Esophagus squamous epithelium (tissue), 5 donors: ENCODE results near the gene ENGASE. TPM values are rescaled to one million over a fixed set of nuclear protein-coding genes. Genes with fewer than 3 reads are reported as not detected.

Experiments
- DNase-seq: peaks from one replicate; lab custom pipeline; 2025; lab: John Stamatoyannopoulos, UW
- H3K27ac ChIP-seq, 4 donors: fragments of 200-600 bp; sonication (generic); one replicate each; pipeline ENCODE4 v1.5.1; 2016 to 2019; ENCODE audit warnings: mild to moderate bottlenecking in 1 of 4
- H3K27me3 ChIP-seq, 4 donors: fragments of 200-600 bp; sonication (generic); 1 replicate in 3 of 4; 2 replicates in 1 of 4; pipeline versions ENCODE4 v1.5.1 to v1.6.0; 2017 to 2021; ENCODE audit warnings: antibody characterized with exemption in 1 of 4
- H3K36me3 ChIP-seq, 3 donors: fragments of 200-600 bp; sonication (generic); one replicate each; pipeline ENCODE4 v1.5.1; 2016 to 2019
- H3K4me1 ChIP-seq, 3 donors: fragments of 200-600 bp; sonication (generic); one replicate each; pipeline ENCODE4 v1.5.1; 2017 to 2019
- H3K4me3 ChIP-seq, 4 donors: fragments of 200-600 bp; sonication (generic); 1 replicate in 3 of 4; 2 replicates in 1 of 4; pipeline ENCODE4 v1.5.1; 2016 to 2019; ENCODE audit warnings: mild to moderate bottlenecking in 2 of 4, moderate library complexity in 1 of 4
- H3K9me3 ChIP-seq, 3 donors: fragments of 200-600 bp; sonication (generic); one replicate each; pipeline ENCODE4 v1.5.1; 2016 to 2019
- POLR2A ChIP-seq, 4 donors: fragments of 450-650 bp; IDR thresholded peaks; one replicate each; pipeline ENCODE4 v1.6.1; 2017; ENCODE audit warnings: antibody characterized with exemption in 4 of 4, mild to moderate bottlenecking in 4 of 4, moderate library complexity in 3 of 4
- WGBS, 2 donors: methylation state at CpG; one replicate each; pipeline ENCODE4 v1.1.5; 2018; 5-methylcytosine and 5-hydroxymethylcytosine counted together
- intact Hi-C: fragments of 100-400 bp; cut with DNase I; formaldehyde crosslinking; loops from one replicate; pipeline ENCODE4 v1.15.0; 2022
- total RNA-seq, 4 donors: library from RNA; depleted of rRNA; stranded (reverse); fragments of >200 nt; gene quantifications; one replicate each; pipeline ENCODE4 v1.1.0, GENCODE V29; 2016
- TF ChIP-seq, protein P1 (sequence below), 6 experiments: fragments of 450-650 bp in 4 of 6; fragments of 200-600 bp in 2 of 6; sonication (generic) in 2 of 6; IDR thresholded peaks; one replicate each; pipeline ENCODE4 v1.5.1; 2016 to 2019; ENCODE audit warnings: antibody characterized with exemption in 6 of 6, mild to moderate bottlenecking in 4 of 6, moderate library complexity in 4 of 6
- donor health status: DM: yes; HTN: yes; CAD: no.

The ENGASE gene, protein sequence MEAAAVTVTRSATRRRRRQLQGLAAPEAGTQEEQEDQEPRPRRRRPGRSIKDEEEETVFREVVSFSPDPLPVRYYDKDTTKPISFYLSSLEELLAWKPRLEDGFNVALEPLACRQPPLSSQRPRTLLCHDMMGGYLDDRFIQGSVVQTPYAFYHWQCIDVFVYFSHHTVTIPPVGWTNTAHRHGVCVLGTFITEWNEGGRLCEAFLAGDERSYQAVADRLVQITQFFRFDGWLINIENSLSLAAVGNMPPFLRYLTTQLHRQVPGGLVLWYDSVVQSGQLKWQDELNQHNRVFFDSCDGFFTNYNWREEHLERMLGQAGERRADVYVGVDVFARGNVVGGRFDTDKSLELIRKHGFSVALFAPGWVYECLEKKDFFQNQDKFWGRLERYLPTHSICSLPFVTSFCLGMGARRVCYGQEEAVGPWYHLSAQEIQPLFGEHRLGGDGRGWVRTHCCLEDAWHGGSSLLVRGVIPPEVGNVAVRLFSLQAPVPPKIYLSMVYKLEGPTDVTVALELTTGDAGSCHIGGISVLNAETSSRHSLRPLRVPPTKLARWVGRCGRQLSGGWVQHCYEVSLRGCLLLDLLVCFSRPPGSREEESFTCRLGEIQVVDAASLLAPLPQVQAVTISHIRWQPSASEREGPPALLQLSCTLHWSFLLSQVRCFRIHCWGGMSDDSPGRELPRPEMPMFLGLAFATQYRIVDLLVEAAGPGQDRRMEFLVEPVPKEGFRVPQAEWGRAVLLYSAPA
- 10 to 100 TPM in 2 of 4 donors, 1 to 10 TPM in 2; 6.0 to 32.2 (median 9.5) TPM for total RNA-seq

DNA sequence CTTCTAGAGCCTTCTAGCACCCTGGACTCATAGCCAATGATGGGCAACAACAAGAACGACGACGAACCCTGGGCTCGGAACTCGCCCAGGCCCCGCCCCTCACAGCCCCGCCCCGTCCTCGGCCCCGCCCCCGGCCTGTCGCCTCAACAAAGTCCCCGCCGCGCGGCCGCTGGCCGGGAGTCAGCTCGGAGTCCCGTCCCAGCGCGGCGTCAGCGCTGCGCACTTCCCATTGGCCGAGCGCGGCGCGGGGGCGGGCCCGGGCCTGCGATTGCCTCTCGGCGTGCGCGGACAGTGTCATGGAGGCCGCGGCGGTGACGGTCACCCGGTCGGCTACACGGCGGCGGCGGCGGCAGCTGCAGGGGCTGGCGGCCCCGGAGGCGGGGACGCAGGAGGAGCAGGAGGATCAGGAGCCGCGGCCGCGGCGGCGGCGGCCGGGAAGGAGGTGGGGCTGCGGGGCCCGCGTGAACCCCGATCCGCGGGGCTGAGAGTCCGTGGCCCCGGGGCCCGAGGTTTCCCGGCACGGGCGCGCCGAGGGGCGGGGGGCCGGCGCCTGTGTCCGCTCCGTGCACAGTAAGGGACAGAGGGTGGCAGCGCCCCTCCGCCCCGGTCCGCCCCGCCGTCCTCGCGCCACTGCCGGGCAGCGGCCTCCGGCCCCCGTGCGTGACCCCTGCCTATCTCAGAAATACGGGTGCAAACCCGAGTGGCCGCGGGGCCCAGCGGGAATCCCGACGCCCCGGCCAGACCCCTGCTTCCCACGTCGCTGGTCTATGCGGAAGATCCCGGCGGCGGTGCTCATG, at the start of gene ENGASE:
ENGASE (plus strand) TSS at position 176 of the 797 bp plus-strand sequence; CDS start at position 297, 121 bp downstream.
- H3K27me3 ChIP-seq: peaks cover 0 to 18% (median 0%) of the 10 kb centered on the region in 4 donors
- no peaks in the 10 kb centered on the region for H3K9me3 ChIP-seq
- TF ChIP-seq POLR2A (IDR thresholded peaks at IDR 0.05): peak in 2 of 4 donors; percentile 62 to 64
- TF ChIP-seq, protein P1, sequence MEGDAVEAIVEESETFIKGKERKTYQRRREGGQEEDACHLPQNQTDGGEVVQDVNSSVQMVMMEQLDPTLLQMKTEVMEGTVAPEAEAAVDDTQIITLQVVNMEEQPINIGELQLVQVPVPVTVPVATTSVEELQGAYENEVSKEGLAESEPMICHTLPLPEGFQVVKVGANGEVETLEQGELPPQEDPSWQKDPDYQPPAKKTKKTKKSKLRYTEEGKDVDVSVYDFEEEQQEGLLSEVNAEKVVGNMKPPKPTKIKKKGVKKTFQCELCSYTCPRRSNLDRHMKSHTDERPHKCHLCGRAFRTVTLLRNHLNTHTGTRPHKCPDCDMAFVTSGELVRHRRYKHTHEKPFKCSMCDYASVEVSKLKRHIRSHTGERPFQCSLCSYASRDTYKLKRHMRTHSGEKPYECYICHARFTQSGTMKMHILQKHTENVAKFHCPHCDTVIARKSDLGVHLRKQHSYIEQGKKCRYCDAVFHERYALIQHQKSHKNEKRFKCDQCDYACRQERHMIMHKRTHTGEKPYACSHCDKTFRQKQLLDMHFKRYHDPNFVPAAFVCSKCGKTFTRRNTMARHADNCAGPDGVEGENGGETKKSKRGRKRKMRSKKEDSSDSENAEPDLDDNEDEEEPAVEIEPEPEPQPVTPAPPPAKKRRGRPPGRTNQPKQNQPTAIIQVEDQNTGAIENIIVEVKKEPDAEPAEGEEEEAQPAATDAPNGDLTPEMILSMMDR (IDR thresholded peaks at IDR 0.05): no peak
- peaks cover 8 to 39% (median 13%) of the 10 kb centered on the region in 3 donors for H3K4me1 ChIP-seq
- peaks cover 2 to 25% (median 15%) of the 10 kb centered on the region in 3 donors for H3K36me3 ChIP-seq
- intact Hi-C loops: no loop called here
- DNase-seq: peak; percentile 64
- peak within 1 kb of the TSS; percentile 85 to 93 (median 86) for H3K27ac ChIP-seq
- H3K4me3 ChIP-seq: peak within 1 kb of the TSS; percentile 74 to 89 (median 86)
- WGBS, 2 donors: no CpG with 5 or more reads among the region's 106 CpGs

DNA sequence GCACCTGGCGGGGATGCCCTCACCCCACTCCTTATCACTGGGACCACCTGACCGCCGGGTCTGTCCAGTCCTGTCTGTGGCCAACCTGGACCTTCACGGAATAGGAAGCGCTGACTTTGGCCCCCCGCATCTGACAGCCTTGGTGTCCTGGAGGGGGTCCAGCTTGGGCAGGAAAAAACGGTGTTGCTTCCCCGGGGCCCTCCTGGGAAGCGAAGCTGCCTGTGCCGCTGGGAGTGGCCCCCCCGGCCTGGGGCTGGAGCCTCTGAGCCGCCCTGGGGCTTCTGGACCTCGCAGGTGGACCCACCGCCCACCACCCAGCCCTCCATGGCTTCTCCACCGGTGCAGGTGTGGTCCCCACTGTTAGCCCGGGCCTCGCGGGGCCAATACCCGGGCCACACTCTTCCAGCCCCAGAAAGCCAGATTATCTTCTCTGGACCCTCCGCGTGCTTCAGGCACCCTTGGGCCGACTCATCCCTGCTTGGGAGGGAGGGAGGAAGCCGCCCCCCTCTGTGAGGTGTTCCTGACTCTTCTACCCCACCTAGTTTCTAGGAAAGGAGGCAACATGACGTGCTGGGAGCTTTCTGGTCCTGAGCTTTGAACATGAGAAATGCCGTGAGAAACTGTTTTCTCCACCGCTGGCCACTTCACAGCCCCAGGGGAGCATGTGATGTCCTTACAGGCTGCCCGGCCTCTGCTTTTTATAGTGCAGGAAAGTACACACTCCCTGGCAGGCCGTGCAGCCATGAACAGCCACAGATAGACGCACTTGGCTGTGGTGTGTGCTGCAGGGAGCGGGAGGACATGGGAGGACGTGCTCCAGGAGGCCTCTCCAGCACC, 49.5 kb upstream of the ENGASE start:
- peaks cover 0 to 80% (median 0%) of the 10 kb centered on the region in 4 donors for H3K27me3 ChIP-seq
- no peak for DNase-seq
- peak overlapping the region; percentile 52 to 80 (median 74) for H3K27ac ChIP-seq
- H3K4me1 ChIP-seq: peaks cover 35 to 93% (median 57%) of the 10 kb centered on the region in 3 donors
- WGBS, 2 donors: 50 to 69% methylated on average over 2 to 10 of the region's 31 CpGs
- H3K36me3 ChIP-seq: no peaks in the 10 kb centered on the region
- H3K4me3 ChIP-seq: peak overlapping the region; percentile 34 to 71 (median 54)
- TF ChIP-seq, protein P1 (IDR thresholded peaks at IDR 0.05): no peak
- TF ChIP-seq POLR2A (IDR thresholded peaks at IDR 0.05): no peak
- intact Hi-C loops: no loop called here
- H3K9me3 ChIP-seq: no peaks in the 10 kb centered on the region

DNA sequence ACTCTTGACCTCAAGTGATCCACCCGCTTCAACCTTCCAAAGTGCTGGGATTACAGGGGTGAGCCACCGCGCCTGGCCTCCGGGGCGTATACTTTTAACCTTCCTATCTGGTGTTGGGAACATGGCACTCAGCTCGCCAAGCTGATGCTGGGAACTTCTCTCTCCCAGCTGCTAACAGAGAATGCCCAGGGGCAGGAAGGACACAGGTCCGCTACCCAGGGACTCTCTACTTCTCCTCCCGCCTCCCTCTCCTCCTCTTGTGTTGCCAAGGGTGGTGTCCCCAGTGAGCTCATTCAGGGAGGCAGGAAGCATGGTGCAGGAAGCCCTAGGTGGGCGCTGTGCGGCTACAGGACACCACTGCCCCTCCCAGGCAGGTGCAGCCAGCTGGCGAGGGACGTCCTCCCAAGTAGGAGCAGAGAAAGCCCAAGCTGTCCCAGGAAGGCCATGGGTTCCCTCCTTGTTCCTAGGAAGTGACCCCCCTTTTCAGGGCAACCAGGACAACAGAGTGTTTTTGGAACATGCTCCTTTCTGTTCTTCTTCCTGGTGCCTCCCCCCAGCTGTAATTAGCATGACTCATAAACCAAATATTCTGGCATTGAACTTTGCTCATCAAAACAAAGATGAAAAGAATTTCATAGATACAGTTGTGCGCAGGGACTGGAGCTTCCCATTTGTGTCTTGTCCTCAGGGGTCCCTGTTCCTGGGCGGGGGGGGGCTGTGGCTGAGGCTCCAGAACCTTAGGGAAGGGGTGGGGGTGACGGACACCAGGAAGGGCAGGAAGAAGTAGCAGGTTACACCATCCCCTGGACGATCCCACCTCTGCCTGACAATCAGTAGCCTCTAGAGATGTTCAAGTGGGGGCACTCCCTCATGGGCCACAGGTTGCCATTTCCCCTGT, 48.0 kb upstream of the ENGASE start:
- Histone ChIP-seq H3K36me3 (no peaks in the 10 kb centered on the region), H3K27me3 (peaks cover 0 to 83% (median 0%) of the 10 kb centered on the region in 4 donors), H3K4me1 (peaks cover 35 to 82% (median 42%) of the 10 kb centered on the region in 3 donors), H3K27ac (peak overlapping the region; percentile 39 to 80 (median 56)), H3K4me3 (peak overlapping the region in 3 of 4 donors; percentile 4 to 60 (median 46)), H3K9me3 (no peaks in the 10 kb centered on the region)
- intact Hi-C loops: no loop called here
- TF ChIP-seq, protein P1 (IDR thresholded peaks at IDR 0.05): no peak
- TF ChIP-seq POLR2A (IDR thresholded peaks at IDR 0.05): no peak
- WGBS, 2 donors: 45 to 54% methylated on average over 7 to 12 of the region's 16 CpGs
- DNase-seq: no peak
